ENCODE measurements around the gene PEBP1.

- no peak for TF ChIP-seq CTCF (conservative IDR thresholded peaks at IDR 0.05; ENCODE audit: low read depth, low read length)
- TF ChIP-seq EZH2 (IDR thresholded peaks at IDR 0.05; ENCODE audit: borderline replicate concordance, low read depth, low read length, poor library complexity, severe bottlenecking): no peak
Observed at GRCh38 chr12:118175823-118176447, 40.0 kb downstream of the PEBP1 start.

Data from A673 (cell line).